ENCODE results near the gene SLC16A13. TPM values are rescaled to one million over a fixed set of nuclear protein-coding genes. Genes with fewer than 3 reads are reported as not detected.

SLC16A13 gene
- total and polyA plus RNA-seq, 2 of the 4 experiments (the other 2 are of a cell fraction), result 0.18 to 2.3 TPM

- Histone ChIP-seq H3K23ac (ENCODE audit: low read depth, low read length) (no peak overlapping the region), H3K56ac (ENCODE audit: extremely low read depth, insufficient read depth, low read length) (no peak overlapping the region), H3K9me1 (ENCODE audit: insufficient read depth, low read length) (no peaks in the 10 kb centered on the region), H2AK5ac (ENCODE audit: low read depth, low read length) (no peak overlapping the region), H3K4me3 (ENCODE audit: insufficient read depth, low read depth, low read length) (no peak overlapping the region), H3K79me1 (ENCODE audit: low read depth in 1 of 2, low read length in 2 of 2) (no peaks in the 10 kb centered on the region), H3K4ac (ENCODE audit: low read depth, low read length) (no peak overlapping the region), H4K91ac (ENCODE audit: insufficient read depth, low read depth, low read length) (no peak overlapping the region), H4K5ac (ENCODE audit: low read depth, low read length) (no peak overlapping the region), H3K36me3 (ENCODE audit: control insufficient read depth, insufficient read depth, low read length) (no peaks in the 10 kb centered on the region), H3K4me1 (ENCODE audit: control insufficient read depth, insufficient read depth, low read length) (peaks cover 6% of the 10 kb centered on the region), H3K27me3 (ENCODE audit: control insufficient read depth, insufficient read depth, low read length) (peaks cover 29% of the 10 kb centered on the region), H3K14ac (replicated peaks; ENCODE audit: low read depth, low read length) (no peak overlapping the region), H3K4me2 (ENCODE audit: low read depth, low read length) (peak overlapping the region; percentile 65), H2AK9ac (replicated peaks; ENCODE audit: low read depth, low read length, poor library complexity) (no peak overlapping the region), H3K18ac (ENCODE audit: low read depth, low read length) (no peak overlapping the region), H3K27ac (ENCODE audit: insufficient read depth, low read length) (no peak overlapping the region), H2AFZ (replicated peaks; ENCODE audit: low read length, poor library complexity) (no peak overlapping the region), H3K9me3 (ENCODE audit: control insufficient read depth, insufficient read depth, low read length) (no peaks in the 10 kb centered on the region), H2BK120ac (ENCODE audit: low read depth, low read length) (no peak overlapping the region), H2BK5ac (ENCODE audit: low read depth, low read length, poor library complexity, severe bottlenecking) (no peak overlapping the region), H2BK15ac (ENCODE audit: low read depth, low read length) (no peak overlapping the region), H4K8ac (ENCODE audit: low read depth in 2 of 2, low read length in 2 of 2) (no peak overlapping the region), H3K9ac (ENCODE audit: low read depth, low read length) (no peak overlapping the region), H2BK20ac (ENCODE audit: low read depth, low read length) (no peak overlapping the region), H4K20me1 (ENCODE audit: insufficient read depth, low read length) (no peaks in the 10 kb centered on the region)
- dilution Hi-C loops (cut with HindIII; ENCODE audit: low sequenced_read_pairs, unreplicated experiment) (no loop called here), intact Hi-C loops (cut with micrococcal nuclease) (loop anchor here (1.0 to 10.0 kb wide), 3 partner anchors 91 to 519 kb away; partner anchors contain the start of gene SENP3), in situ Hi-C loops (cut with MboI; ENCODE audit: low sequenced_read_pairs) (loop anchor here (10.0 kb wide), 1 partner anchor 259 kb away; the partner anchor contains the start of gene EIF5A)
- DNase-seq (peak; percentile 87), ATAC-seq (ENCODE audit: low read depth) (peak; percentile 67)
- POLR2A ChIA-PET (ENCODE audit: unreplicated experiment), result interaction anchor here (0.5 kb wide), 1 partner anchor 174 kb away, joined by 3 read pairs; the partner anchor contains the start of genes ACADVL and DLG4
- CTCF ChIA-PET, result interaction anchor here (0.6 to 2.6 kb wide), 17 partner anchors 11 to 642 kb away, joined by 3 to 21 read pairs (median 4); partner anchors contain the start of gene WRAP53
- 0% methylated on average over 1 of the region's 5 CpGs; no CpG with 5 or more reads in 1 of the 2 experiments for WGBS, 2 experiments (ENCODE audit: extremely low coverage in 2 of 2, insufficient read length in 1 of 2)
- BruUV-seq (replicated peaks), result no TSS peak
- TF ChIP-seq POLR2A (IDR thresholded peaks at IDR 0.05; ENCODE audit: low read depth, low read length) (no peak), NFE2L2 (IDR thresholded peaks at IDR 0.05; ENCODE audit: low read depth, low read length) (no peak), RAD21 (IDR thresholded peaks at IDR 0.05; ENCODE audit: low read length) (peak; percentile 90), USF2 (IDR thresholded peaks at IDR 0.05; ENCODE audit: low read depth, low read length) (no peak), MXI1 (IDR thresholded peaks at IDR 0.05; ENCODE audit: borderline replicate concordance, low read depth, low read length) (no peak), MAZ (IDR thresholded peaks at IDR 0.05; ENCODE audit: borderline replicate concordance, low read depth, low read length) (no peak), FOS (IDR thresholded peaks at IDR 0.05; ENCODE audit: low read depth, low read length) (no peak), CEBPB (IDR thresholded peaks at IDR 0.05; ENCODE audit: low read depth, low read length) (peak; percentile 56), ELK1 (IDR thresholded peaks at IDR 0.05; ENCODE audit: borderline replicate concordance, low read depth, low read length) (no peak), RCOR1 (IDR thresholded peaks at IDR 0.05; ENCODE audit: insufficient replicate concordance, low read length) (no peak), CHD1 (IDR thresholded peaks at IDR 0.05; ENCODE audit: low read depth, low read length) (no peak), BHLHE40 (IDR thresholded peaks at IDR 0.05; ENCODE audit: low read depth, low read length) (no peak), SMC3 (IDR thresholded peaks at IDR 0.05; ENCODE audit: low read depth, low read length) (peak; percentile 79), RFX5 (IDR thresholded peaks at IDR 0.05; ENCODE audit: low read depth, low read length) (no peak), MAFK (IDR thresholded peaks at IDR 0.05; ENCODE audit: low read depth, low read length) (0 out of 2 replicates have a peak, but pooled peaks have one; percentile 7)
Observed at GRCh38 chr17:7045492-7046126, 9.8 kb downstream of the SLC16A13 start.
